ENCODE measurements around the gene PRR7.

- TF ChIP-seq CTCF (IDR thresholded peaks at IDR 0.05), result no peak
- TF ChIP-seq POLR2AphosphoS5 (IDR thresholded peaks at IDR 0.05; ENCODE audit: insufficient read depth in 1 of 2, low read depth in 1 of 2), result no peak
These were observed 18.4 kb downstream of the PRR7 start for GRCh38 chr5:177465044-177465443.
